ENCODE results near the gene FERD3L.
"Not testable (repeated sequence)": the region's sequence is repeated elsewhere in the genome, so short reads cannot be mapped to it uniquely, and the experiment has no call there.

The FERD3L gene

GRCh38 chr7:19144661-19145433 is at the start of gene FERD3L:
TSS of gene FERD3L (minus strand) at chr7:19145421. CDS start at chr7:19145362, 59 bp downstream.
- no peak for DNase-seq (ENCODE audit: low read depth, low spot score)

GRCh38 chr7:19194417-19194816 is 49.2 kb upstream of the FERD3L start:
- DNase-seq (ENCODE audit: low read depth, low spot score): not testable (repeated sequence)

- DNase-seq (ENCODE audit: low read depth, low spot score): no peak
Measured at GRCh38 chr7:19181634-19182033, 36.4 kb upstream of the FERD3L start.

- no peak for DNase-seq (ENCODE audit: low read depth, low spot score)
Measured at GRCh38 chr7:19178595-19178994, 33.4 kb upstream of the FERD3L start.

GRCh38 chr7:19177269-19177668 is 32.0 kb upstream of the FERD3L start:
- DNase-seq (ENCODE audit: low read depth, low spot score): no peak

GRCh38 chr7:19175241-19175640 is 30.0 kb upstream of the FERD3L start:
- no peak for DNase-seq (ENCODE audit: low read depth, low spot score)

GRCh38 chr7:19161671-19162070 is 16.4 kb upstream of the FERD3L start:
- no peak for DNase-seq (ENCODE audit: low read depth, low spot score)

GRCh38 chr7:19146699-19147098 is 1.5 kb upstream of the FERD3L start:
- DNase-seq (ENCODE audit: low read depth, low spot score): no peak

GRCh38 chr7:19145434-19146115 is 354 bp upstream of the FERD3L start:
- no peak for DNase-seq (ENCODE audit: low read depth, low spot score)

- no peak for DNase-seq (ENCODE audit: low read depth, low spot score)
Measured at GRCh38 chr7:19143881-19144574, 1.2 kb downstream of the FERD3L start.

- DNase-seq (ENCODE audit: low read depth, low spot score): no peak
Measured at GRCh38 chr7:19139706-19140327, 5.4 kb downstream of the FERD3L start.

- no peak for DNase-seq (ENCODE audit: low read depth, low spot score)
Measured at GRCh38 chr7:19133886-19134285, 11.3 kb downstream of the FERD3L start.

- no peak for DNase-seq (ENCODE audit: low read depth, low spot score)
Measured at GRCh38 chr7:19133390-19133789, 11.8 kb downstream of the FERD3L start.

GRCh38 chr7:19128856-19129255 is 16.4 kb downstream of the FERD3L start:
- no peak for DNase-seq (ENCODE audit: low read depth, low spot score)

- DNase-seq (ENCODE audit: low read depth, low spot score): no peak
Measured at GRCh38 chr7:19121977-19122588, 23.1 kb downstream of the FERD3L start.

- no peak for DNase-seq (ENCODE audit: low read depth, low spot score)
Measured at GRCh38 chr7:19119870-19120486, 25.2 kb downstream of the FERD3L start.

GRCh38 chr7:19119372-19119771 is 25.8 kb downstream of the FERD3L start:
- no peak for DNase-seq (ENCODE audit: low read depth, low spot score)

GRCh38 chr7:19118636-19119371 is 26.4 kb downstream of the FERD3L start:
- no peak for DNase-seq (ENCODE audit: low read depth, low spot score)

- no peak for DNase-seq (ENCODE audit: low read depth, low spot score)
Measured at GRCh38 chr7:19117870-19118608, 27.2 kb downstream of the FERD3L start.

Data from activated naive CD8-positive, alpha-beta T cell treated with anti-CD3 and anti-CD28 coated beads, Interleukin-2, amount 50 U/mL, for 16 hours (primary cell).